Chondrocyte (in vitro differentiated cells): Measurements from ENCODE around the gene LAP3. TPM values are rescaled to one million over a fixed set of nuclear protein-coding genes. Genes with fewer than 3 reads are reported as not detected.
"Not testable (repeated sequence)": the region's sequence is repeated elsewhere in the genome, so short reads cannot be mapped to it uniquely, and the experiment has no call there.

ENCODE experiments used
- DNase-seq: peaks from one replicate; pipeline ENCODE4 v3.0.0; 2021; ENCODE audit warnings: mixed read lengths, low spot score
- H3K27ac Mint-ChIP-seq: one replicate; pipeline ENCODE4 v1.8.0; 2021; ENCODE audit warnings: mild to moderate bottlenecking, moderate library complexity, mixed read lengths; ENCODE audit not compliant: unreplicated experiment
- H3K27me3 Mint-ChIP-seq: 2 replicates; pipeline ENCODE4 v1.8.0; 2021; ENCODE audit warnings: low read depth, mixed read lengths
- H3K36me3 Mint-ChIP-seq: 2 replicates; pipeline ENCODE4 v1.8.0; 2021; ENCODE audit warnings: low read depth, mixed read lengths
- H3K4me1 Mint-ChIP-seq: 2 replicates; pipeline ENCODE4 v1.8.0; 2021; ENCODE audit warnings: low read depth, mild to moderate bottlenecking, mixed read lengths
- H3K4me3 Mint-ChIP-seq: one replicate; pipeline ENCODE4 v1.8.0; 2021; ENCODE audit warnings: mild to moderate bottlenecking, moderate library complexity, mixed read lengths; ENCODE audit not compliant: unreplicated experiment
- H3K9me3 Mint-ChIP-seq: 2 replicates; pipeline ENCODE4 v1.8.0; 2021; ENCODE audit warnings: low read depth, mixed read lengths
- total RNA-seq: library from RNA; stranded (reverse); gene quantifications from 3 replicates; pipeline ENCODE4 v1.2.1, GENCODE V29; 2021
- TF ChIP-seq, protein P1 (sequence below): fragments of 200-600 bp; sonication (generic); IDR thresholded peaks from 2 replicates; pipeline ENCODE4 v1.5.0; 2021; ENCODE audit warnings: antibody characterized with exemption, mild to moderate bottlenecking, moderate library complexity

Gene LAP3
- total RNA-seq, 1 donor from 2014 or later, result 38.5 TPM

DNA sequence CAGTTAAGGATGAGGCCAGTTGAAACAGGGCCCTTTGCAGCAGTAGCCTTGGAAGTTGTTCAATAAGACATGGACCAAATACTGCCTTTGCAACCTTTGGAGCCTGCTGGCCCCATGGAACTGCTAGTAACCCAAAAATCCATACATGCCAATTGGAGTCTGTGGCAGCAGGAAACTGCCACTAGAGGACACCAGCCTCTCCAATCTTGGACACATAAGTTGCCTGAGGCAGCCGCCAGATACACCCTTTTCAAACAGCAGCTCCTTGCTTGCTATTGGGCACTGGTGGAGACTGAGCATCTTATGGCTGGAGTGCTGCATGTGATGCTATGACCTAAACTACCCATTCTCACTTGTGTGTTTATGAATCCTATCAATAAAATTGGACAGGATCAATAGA lies 14.8 kb upstream of the LAP3 start:
- Mint-ChIP-seq H3K36me3 (no peaks in the 10 kb centered on the region), H3K9me3 (no peaks in the 10 kb centered on the region), H3K27ac (no peak overlapping the region), H3K27me3 (no peaks in the 10 kb centered on the region), H3K4me1 (peaks cover 5% of the 10 kb centered on the region), H3K4me3 (no peak overlapping the region)
- no peak for DNase-seq
- TF ChIP-seq, protein P1, sequence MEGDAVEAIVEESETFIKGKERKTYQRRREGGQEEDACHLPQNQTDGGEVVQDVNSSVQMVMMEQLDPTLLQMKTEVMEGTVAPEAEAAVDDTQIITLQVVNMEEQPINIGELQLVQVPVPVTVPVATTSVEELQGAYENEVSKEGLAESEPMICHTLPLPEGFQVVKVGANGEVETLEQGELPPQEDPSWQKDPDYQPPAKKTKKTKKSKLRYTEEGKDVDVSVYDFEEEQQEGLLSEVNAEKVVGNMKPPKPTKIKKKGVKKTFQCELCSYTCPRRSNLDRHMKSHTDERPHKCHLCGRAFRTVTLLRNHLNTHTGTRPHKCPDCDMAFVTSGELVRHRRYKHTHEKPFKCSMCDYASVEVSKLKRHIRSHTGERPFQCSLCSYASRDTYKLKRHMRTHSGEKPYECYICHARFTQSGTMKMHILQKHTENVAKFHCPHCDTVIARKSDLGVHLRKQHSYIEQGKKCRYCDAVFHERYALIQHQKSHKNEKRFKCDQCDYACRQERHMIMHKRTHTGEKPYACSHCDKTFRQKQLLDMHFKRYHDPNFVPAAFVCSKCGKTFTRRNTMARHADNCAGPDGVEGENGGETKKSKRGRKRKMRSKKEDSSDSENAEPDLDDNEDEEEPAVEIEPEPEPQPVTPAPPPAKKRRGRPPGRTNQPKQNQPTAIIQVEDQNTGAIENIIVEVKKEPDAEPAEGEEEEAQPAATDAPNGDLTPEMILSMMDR, result no peak

DNA sequence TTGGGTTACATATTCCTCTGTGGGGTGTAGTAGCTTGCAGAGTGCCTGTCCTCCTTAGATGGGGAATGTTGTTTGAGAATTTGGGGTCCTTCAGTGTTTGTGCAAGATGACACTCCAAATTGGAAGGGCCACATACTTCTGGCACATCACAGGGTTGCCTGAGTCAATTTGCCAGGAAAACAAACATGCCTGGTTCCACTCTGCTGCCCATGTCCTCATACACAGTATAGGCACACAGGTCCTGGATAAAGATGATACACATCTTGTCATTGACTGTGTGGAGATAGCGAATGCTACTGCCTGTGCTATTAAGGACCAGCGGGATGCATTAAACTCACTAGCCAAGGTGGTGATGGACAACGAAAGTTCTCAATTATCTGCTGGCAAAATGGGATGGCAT lies 11.2 kb upstream of the LAP3 start:
- Mint-ChIP-seq H3K27ac (no peak overlapping the region), H3K4me1 (peaks cover 5% of the 10 kb centered on the region), H3K36me3 (no peaks in the 10 kb centered on the region), H3K9me3 (no peaks in the 10 kb centered on the region), H3K4me3 (no peak overlapping the region), H3K27me3 (no peaks in the 10 kb centered on the region)
- TF ChIP-seq, protein P1, result no peak
- no peak for DNase-seq

DNA sequence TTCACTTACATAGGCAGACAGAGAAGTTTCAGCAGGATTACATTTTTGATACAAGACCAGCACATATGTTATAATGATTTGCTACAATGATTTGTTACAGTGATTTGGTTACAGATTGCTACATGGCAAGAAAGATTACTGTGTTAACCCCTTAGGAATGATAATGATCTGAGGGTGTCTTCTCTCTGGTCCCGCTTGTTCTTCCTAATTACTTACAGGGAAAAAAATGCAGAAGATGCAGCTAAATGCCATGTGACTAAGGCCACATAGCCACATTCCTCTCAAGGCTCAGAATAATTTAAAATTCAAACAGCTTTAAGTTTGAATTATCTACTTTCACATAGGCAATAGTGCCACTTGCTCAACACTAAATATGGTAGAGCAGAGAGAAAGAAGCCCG lies 9.7 kb upstream of the LAP3 start:
- Mint-ChIP-seq H3K27ac (no peak overlapping the region), H3K36me3 (no peaks in the 10 kb centered on the region), H3K27me3 (no peaks in the 10 kb centered on the region), H3K4me3 (no peak overlapping the region), H3K4me1 (no peaks in the 10 kb centered on the region), H3K9me3 (no peaks in the 10 kb centered on the region)
- TF ChIP-seq, protein P1, result no peak
- DNase-seq, result no peak

DNA sequence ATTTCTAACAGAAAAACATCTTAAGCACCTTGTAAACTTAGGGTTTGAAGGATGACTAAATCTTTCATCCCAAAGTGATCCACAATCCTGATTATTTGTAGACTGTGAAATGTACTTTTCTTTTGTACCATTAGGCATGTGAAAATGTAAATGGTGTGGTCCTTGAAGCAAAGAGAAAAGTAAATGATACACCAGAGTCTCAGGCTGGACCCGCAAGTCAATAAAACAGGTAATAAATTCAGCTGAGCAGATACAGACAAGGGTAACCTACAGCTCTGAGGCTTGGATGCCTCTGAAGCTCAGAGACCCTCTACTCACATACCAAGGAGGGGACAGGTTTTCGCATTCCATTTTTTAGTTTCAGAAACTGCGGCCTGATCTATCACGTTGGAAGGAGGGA lies 2.8 kb upstream of the LAP3 start:
- TF ChIP-seq, protein P1, result no peak
- no peaks in the 10 kb centered on the region for H3K9me3 Mint-ChIP-seq
- no peak overlapping the region for H3K27ac Mint-ChIP-seq
- no peaks in the 10 kb centered on the region for H3K27me3 Mint-ChIP-seq
- DNase-seq, result no peak
- H3K4me1 Mint-ChIP-seq, result peaks cover 16% of the 10 kb centered on the region
- H3K4me3 Mint-ChIP-seq, result no peak overlapping the region
- no peaks in the 10 kb centered on the region for H3K36me3 Mint-ChIP-seq

DNA sequence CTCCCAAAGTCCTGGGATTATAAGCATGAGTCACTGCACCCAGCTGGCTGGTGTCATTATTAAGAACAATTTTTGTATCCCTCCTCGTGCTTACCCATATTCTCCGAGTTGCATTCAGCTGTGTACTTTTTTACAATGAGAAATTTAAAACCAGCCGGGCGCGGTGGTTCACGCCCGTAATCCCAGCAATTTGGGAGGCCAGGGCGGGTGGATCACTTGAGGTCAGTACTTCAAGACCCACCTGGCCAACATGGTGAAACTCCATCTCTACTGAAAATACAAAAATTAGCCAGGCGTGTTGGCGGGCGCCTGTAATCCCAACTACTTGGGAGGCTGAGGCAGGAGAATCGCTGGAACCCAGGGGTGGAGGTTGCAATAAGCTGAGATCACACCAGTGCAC lies 1.8 kb upstream of the LAP3 start:
- not testable (repeated sequence) for H3K9me3 Mint-ChIP-seq, H3K27me3 Mint-ChIP-seq, H3K27ac Mint-ChIP-seq, DNase-seq, H3K36me3 Mint-ChIP-seq, H3K4me3 Mint-ChIP-seq
- H3K4me1 Mint-ChIP-seq, result peaks cover 16% of the 10 kb centered on the region

DNA sequence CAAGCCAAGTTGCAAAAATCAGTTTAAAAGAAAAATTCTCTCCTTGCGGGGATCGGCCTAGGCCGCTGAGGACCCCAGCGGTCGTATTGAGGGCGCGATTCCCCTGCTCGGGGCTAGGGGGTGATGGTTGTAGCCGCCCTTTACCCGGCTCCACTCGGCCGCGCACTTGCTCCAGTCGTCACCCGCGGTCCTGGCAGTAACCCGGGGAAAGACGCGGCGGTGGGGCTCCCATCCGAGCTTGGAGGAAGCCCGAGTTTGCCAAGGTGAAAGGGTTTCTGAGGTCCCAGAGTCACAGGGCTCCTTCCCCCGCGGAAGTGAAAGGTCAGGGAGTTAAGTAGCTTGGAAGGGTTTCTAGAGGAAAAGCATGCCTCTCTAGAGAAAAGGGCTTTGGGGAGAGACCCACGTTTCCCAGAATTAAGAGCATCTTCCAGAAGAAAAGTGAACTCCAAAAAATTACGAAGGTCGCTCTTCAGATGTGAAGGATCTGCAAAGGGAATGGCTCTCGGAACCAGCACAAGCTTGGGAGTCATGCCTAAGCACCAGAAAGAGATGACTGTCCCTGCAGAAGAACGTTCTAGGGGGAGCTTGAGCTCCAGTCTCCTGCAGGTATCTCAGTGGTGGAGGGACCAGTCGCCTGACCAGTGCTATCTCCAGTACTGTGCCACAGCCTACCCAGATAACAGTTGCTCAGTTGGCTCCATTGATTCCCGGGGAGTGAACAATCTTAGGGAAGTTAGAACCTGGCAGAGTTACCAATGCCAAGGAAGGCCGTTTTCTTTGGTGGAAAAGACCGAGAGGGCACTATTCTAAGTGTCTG lies 875 bp downstream of the LAP3 start:
- Mint-ChIP-seq H3K9me3 (no peaks in the 10 kb centered on the region), H3K4me3 (peak overlapping the region; percentile 81), H3K36me3 (no peaks in the 10 kb centered on the region), H3K27ac (peak overlapping the region; percentile 91), H3K4me1 (peaks cover 24% of the 10 kb centered on the region), H3K27me3 (no peaks in the 10 kb centered on the region)
- TF ChIP-seq, protein P1, result peak; percentile 46
- DNase-seq, result peak; percentile 92
